GM12878 (cell line): ENCODE measurements around the gene SSBP3. TPM values are rescaled to one million over a fixed set of nuclear protein-coding genes. Genes with fewer than 3 reads are reported as not detected.
"Not testable (repeated sequence)": the region's sequence is repeated elsewhere in the genome, so short reads cannot be mapped to it uniquely, and the experiment has no call there.

ENCODE experiments used
- ATAC-seq: fragments of 200-7000 bp; cut with Tn5 transposase; 3 replicates; pipeline ENCODE4 v1.9.1; 2020; ENCODE audit warnings: mild to moderate bottlenecking, moderate library complexity
- BruUV-seq: library from RNA; stranded (reverse); fragments of 400-500 nt; replicated peaks from 2 replicates; lab custom pipeline; 2021; lab: Mats Ljungman, UMichigan
- CTCF ChIA-PET: fragments of 300-600 bp; sonication (Branson Sonifier 250); formaldehyde crosslinking; extraction: SDS; loops from one replicate; lab custom pipeline; 2021; ENCODE audit warnings: inconsistent platforms; lab: Yijun Ruan, JAX
- POLR2A ChIA-PET: fragments of 350-600 bp; formaldehyde crosslinking; extraction: SDS; loops from one replicate; lab custom pipeline; 2021; ENCODE audit warnings: inconsistent platforms; lab: Charles Lee
- RAD21 ChIA-PET: fragments of 300-600 bp; sonication (Branson Sonifier 250); formaldehyde crosslinking; loops from one replicate; lab custom pipeline; 2023; ENCODE audit warnings: antibody characterized with exemption; ENCODE audit not compliant: unreplicated experiment; lab: Charles Lee
- SMC1A ChIA-PET: fragments of 300-600 bp; sonication (Branson Sonifier 250); formaldehyde crosslinking; loops from one replicate; lab custom pipeline; 2023; ENCODE audit not compliant: unreplicated experiment, uncharacterized antibody; lab: Charles Lee
- DNase-seq: peaks from one replicate; pipeline ENCODE4 v3.0.0-alpha.2; 2011; ENCODE audit warnings: low read depth, low spot score
- FAIRE-seq: peaks from 3 replicates; lab custom pipeline; 2011; peaks lifted over from hg19 to GRCh38; lab: Jason Lieb, UNC
- H2AFZ ChIP-seq: 2 replicates; pipeline ENCODE4 v1.6.0; 2011; ENCODE audit warnings: low read depth, low read length, control low read depth; ENCODE audit not compliant: control insufficient read depth
- H3K27ac ChIP-seq: 2 replicates; pipeline ENCODE4 v1.5.1; 2011; ENCODE audit warnings: control low read depth; ENCODE audit not compliant: control insufficient read depth, insufficient read depth
- H3K27me3 ChIP-seq, 2 experiments: replicated peaks in 1 of 2; 2 replicates each; pipeline versions ENCODE4 v1.6.0 to v1.6.1; 2011; ENCODE audit warnings: low read length in 1 of 2; ENCODE audit not compliant: control insufficient read depth in 2 of 2, insufficient read depth in 2 of 2
- H3K36me3 ChIP-seq, 2 experiments: 2 replicates each; pipeline ENCODE4 v1.5.1; 2011; ENCODE audit warnings: low read length in 1 of 2; ENCODE audit not compliant: control insufficient read depth in 2 of 2, insufficient read depth in 2 of 2
- H3K4me1 ChIP-seq: 2 replicates; pipeline ENCODE4 v1.6.1; 2011; ENCODE audit warnings: mild to moderate bottlenecking, low read length, moderate library complexity, mixed read lengths; ENCODE audit not compliant: control insufficient read depth, insufficient read depth
- H3K4me2 ChIP-seq: 2 replicates; pipeline ENCODE4 v1.6.0; 2011; ENCODE audit warnings: control low read depth; ENCODE audit not compliant: control insufficient read depth, insufficient read depth
- H3K4me3 ChIP-seq: fragments of 200-600 bp; sonication (generic); 2 replicates; pipeline ENCODE4 v1.5.1; 2016
- H3K79me2 ChIP-seq: 2 replicates; pipeline ENCODE4 v1.6.0; 2011; ENCODE audit warnings: low read length; ENCODE audit not compliant: control insufficient read depth, insufficient read depth
- H3K9ac ChIP-seq: 2 replicates; pipeline ENCODE4 v1.8.0; 2011; ENCODE audit warnings: low read length, control low read depth, mixed read lengths; ENCODE audit not compliant: control insufficient read depth, insufficient read depth
- H3K9me3 ChIP-seq: replicated peaks from 3 replicates; pipeline ENCODE4 v1.5.1; 2011; ENCODE audit warnings: mild to moderate bottlenecking, low read length; ENCODE audit not compliant: control insufficient read depth, insufficient read depth
- H4K20me1 ChIP-seq: 2 replicates; pipeline ENCODE4 v1.6.0; 2011; ENCODE audit not compliant: control insufficient read depth, insufficient read depth
- BACH1 ChIP-seq: fragments of 450-650 bp; IDR thresholded peaks from 2 replicates; pipeline ENCODE4 v1.6.1; 2017; ENCODE audit warnings: mild to moderate bottlenecking, borderline replicate concordance
- CEBPB ChIP-seq, 2 experiments: fragments of 150-350 bp in 1 of 2; IDR thresholded peaks; 2 replicates each; pipeline ENCODE4 v1.6.1; 2012 to 2014; ENCODE audit warnings: low read depth in 2 of 2, low read length in 2 of 2, borderline replicate concordance in 1 of 2, inconsistent platforms in 1 of 2
- CEBPZ ChIP-seq: fragments of 150-350 bp; IDR thresholded peaks from 2 replicates; pipeline ENCODE4 v1.6.1; 2016; ENCODE audit warnings: low read depth, low read length
- FOXM1 ChIP-seq: IDR thresholded peaks from 2 replicates; pipeline ENCODE4 v1.6.1; 2012; ENCODE audit warnings: low read depth, mild to moderate bottlenecking, inconsistent platforms, low read length, moderate library complexity
- HDAC2 ChIP-seq: fragments of 200-600 bp; sonication (generic); IDR thresholded peaks from 2 replicates; pipeline ENCODE4 v1.6.1; 2017
- MEF2B ChIP-seq: fragments of 450-650 bp; IDR thresholded peaks from 2 replicates; pipeline ENCODE4 v1.6.1; 2018; ENCODE audit warnings: mild to moderate bottlenecking, moderate library complexity; ENCODE audit not compliant: partially characterized antibody, poor library complexity, severe bottlenecking
- NR2F1 ChIP-seq: fragments of 450-650 bp; conservative IDR thresholded peaks from 2 replicates; pipeline ENCODE4 v1.6.1; 2017; ENCODE audit warnings: mild to moderate bottlenecking
- PML ChIP-seq: IDR thresholded peaks from 2 replicates; pipeline ENCODE4 v1.6.1; 2012; ENCODE audit warnings: low read length, inconsistent platforms
- POLR2AphosphoS5 ChIP-seq: IDR thresholded peaks from 2 replicates; pipeline ENCODE4 v1.6.1; 2011; ENCODE audit warnings: mild to moderate bottlenecking, low read length, inconsistent platforms
- POU2F2 ChIP-seq: IDR thresholded peaks from 3 replicates; pipeline ENCODE4 v1.6.1; 2011; ENCODE audit warnings: low read depth, mild to moderate bottlenecking, low read length, borderline replicate concordance
- RCOR1 ChIP-seq: conservative IDR thresholded peaks from 2 replicates; pipeline ENCODE4 v1.6.1; 2012; ENCODE audit warnings: low read depth, low read length, improper control_type of control experiment
- USF1 ChIP-seq: IDR thresholded peaks from 2 replicates; pipeline ENCODE4 v1.6.1; 2011; ENCODE audit warnings: borderline replicate concordance, low read depth, mild to moderate bottlenecking, moderate library complexity, mixed read lengths, low read length; ENCODE audit not compliant: insufficient read depth; ENCODE audit errors: extremely low read length
- WGBS: methylation state at CpG from one replicate; pipeline ENCODE4 v1.1.6; 2016; ENCODE audit warnings: low lambda C conversion rate; ENCODE audit not compliant: insufficient replicate concordance, insufficient coverage; ENCODE audit errors: missing lambda C conversion rate; 5-methylcytosine and 5-hydroxymethylcytosine counted together
- in situ Hi-C: fragments of 300-500 bp; cut with MboI; formaldehyde crosslinking; loops from 9 replicates; pipeline ENCODE4 v1.14.3; 2018; ENCODE audit warnings: mixed read lengths
- intact Hi-C: fragments of 100-400 bp; cut with micrococcal nuclease; formaldehyde crosslinking; loops from one replicate; pipeline ENCODE4 v1.14.2; 2022; ENCODE audit not compliant: unreplicated experiment
- polyA plus RNA-seq, 11 experiments: library from polyadenylated mRNA; depleted of rRNA in 4 of 11; unstranded in 6 of 11; stranded (reverse) in 5 of 11; fragments of >200 nt; fragmentation: Nextera tagmentation in 4 of 11; fragmentation: Illumina TruSeq in 1 of 11; extraction: Ambion mirVana in 4 of 11; extraction: Trizol in 1 of 11; gene quantifications; 1 replicate in 1 of 11; 2 replicates in 10 of 11; pipeline versions ENCODE4 v1.2.1 to v1.2.3, GENCODE V29; 2011 to 2016; ENCODE audit warnings: inconsistent platforms in 2 of 11, missing spikeins in 2 of 11, low read depth in 1 of 11
- total RNA-seq, 4 experiments: library from RNA; depleted of rRNA in 3 of 4; stranded (reverse); fragments of >200 nt in 3 of 4; fragmentation: Illumina TruSeq in 1 of 4; extraction: Trizol in 1 of 4; gene quantifications; 2 replicates each; pipeline versions ENCODE4 v1.2.1 to v1.2.3, GENCODE V29; 2013 to 2021

The SSBP3 gene
- total and polyA plus RNA-seq, 10 of the 15 experiments (the other 5 are each of a cell fraction or from before 2014, with no cell fraction given), result 4.1 to 51.7 (median 17.1) TPM

GRCh38 chr1:54212872-54213271, 193.3 kb downstream of the SSBP3 start:
- ChIA-PET POLR2A (interaction anchor here (0.6 to 1.6 kb wide), 2 partner anchors 12 to 292 kb away, joined by 3 read pairs; no protein-coding TSS in a partner anchor), RAD21 (no interaction called here), CTCF (no interaction called here), SMC1A (no interaction called here)
- ATAC-seq, result no peak
- Histone ChIP-seq H2AFZ (no peak overlapping the region), H3K4me1 (no peaks in the 10 kb centered on the region), H3K79me2 (no peaks in the 10 kb centered on the region), H3K9ac (no peak overlapping the region), H3K9me3 (no peaks in the 10 kb centered on the region), H3K4me2 (no peak overlapping the region), H3K27me3 (no peaks in the 10 kb centered on the region), H3K27ac (no peak overlapping the region), H3K4me3 (no peak overlapping the region), H3K36me3 (peaks cover 35 to 52% of the 10 kb centered on the region in 2 experiments), H4K20me1 (no peaks in the 10 kb centered on the region)
- intact Hi-C loops, result no loop called here
- in situ Hi-C loops, result no loop called here
- WGBS, result 88% methylated on average over 1 of the region's 1 CpG
- no peak for FAIRE-seq
- DNase-seq, result no peak
- no TSS peak for BruUV-seq
- TF ChIP-seq BACH1, result no peak
- no peak for TF ChIP-seq CEBPZ
- no peak for TF ChIP-seq USF1
- TF ChIP-seq HDAC2, result no peak
- TF ChIP-seq MEF2B, result no peak
- no peak for TF ChIP-seq POU2F2
- no peak for TF ChIP-seq NR2F1
- no peak for TF ChIP-seq POLR2AphosphoS5
- TF ChIP-seq CEBPB (IDR thresholded peaks at IDR 0.05; ENCODE audit: borderline replicate concordance in 1 of 2, low read depth in 2 of 2, low read length in 2 of 2), result no peak
- no peak for TF ChIP-seq FOXM1
- no peak for TF ChIP-seq RCOR1
- no peak for TF ChIP-seq PML
- TF ChIP-seq, all 136 proteins: peak for 0

GRCh38 chr1:54207896-54208295, 198.3 kb downstream of the SSBP3 start:
- 67% methylated on average over 4 of the region's 4 CpGs for WGBS
- H3K27me3 ChIP-seq, H3K9me3 ChIP-seq, H3K4me1 ChIP-seq, POLR2A ChIA-PET, H3K27ac ChIP-seq, H3K4me2 ChIP-seq, DNase-seq, H2AFZ ChIP-seq, SMC1A ChIA-PET, BruUV-seq, H3K4me3 ChIP-seq, H3K79me2 ChIP-seq, RAD21 ChIA-PET, ATAC-seq, H3K9ac ChIP-seq, intact Hi-C loops, CTCF ChIA-PET, in situ Hi-C loops, H4K20me1 ChIP-seq: not testable (repeated sequence)
- peak; percentile 41 for FAIRE-seq
- peaks cover 14 to 31% of the 10 kb centered on the region in 2 experiments for H3K36me3 ChIP-seq
